K562 (cell line): ENCODE measurements around the gene KLRF1. TPM values are rescaled to one million over a fixed set of nuclear protein-coding genes. Genes with fewer than 3 reads are reported as not detected.

ENCODE experiments used
- ATAC-seq: fragments of 200-7000 bp; cut with Tn5 transposase; 3 replicates; pipeline ENCODE4 v1.9.1; 2020; ENCODE audit warnings: moderate library complexity
- BruUV-seq: library from RNA; stranded (reverse); fragments of 400-500 nt; replicated peaks from 2 replicates; lab custom pipeline; 2021; lab: Mats Ljungman, UMichigan
- CTCF ChIA-PET: fragments of 300-600 bp; formaldehyde crosslinking; extraction: SDS; loops from one replicate; lab custom pipeline; 2021; ENCODE audit warnings: low intra/inter-chr PET ratio; lab: Yijun Ruan, JAX
- POLR2A ChIA-PET: fragments of 300-600, 350-650 bp; sonication (Branson Sonifier 250); formaldehyde crosslinking; extraction: SDS; loops from one replicate; lab custom pipeline; 2021; ENCODE audit warnings: antibody characterized with exemption, inconsistent platforms; lab: Yijun Ruan, JAX
- DNase-seq, 4 experiments: peaks; one replicate each; pipeline versions ENCODE4 v3.0.0 to v3.0.0-alpha.2; 2011 to 2018; ENCODE audit warnings: low spot score in 3 of 4, mixed read lengths in 3 of 4; ENCODE audit errors: extremely low read depth in 1 of 4
- FAIRE-seq: peaks from 2 replicates; lab custom pipeline; 2011; peaks lifted over from hg19 to GRCh38; lab: Jason Lieb, UNC
- H2AFZ ChIP-seq: 2 replicates; pipeline ENCODE4 v1.6.0; 2011; ENCODE audit warnings: low read depth, low read length, control low read depth, inconsistent platforms
- H3K27ac ChIP-seq: fragments of 200-600 bp; 3 replicates; pipeline ENCODE4 v1.8.0; 2011; ENCODE audit warnings: low read depth, mild to moderate bottlenecking, control low read depth, inconsistent platforms, low read length, moderate library complexity, mixed read lengths; ENCODE audit errors: extremely low read depth
- H3K27me3 ChIP-seq, 2 experiments: fragments of 300-600 bp in 1 of 2; 2 replicates in 1 of 2; 3 replicates in 1 of 2; pipeline versions ENCODE4 v1.6.0 to v1.8.0; 2011; ENCODE audit warnings: inconsistent platforms in 2 of 2, low read length in 2 of 2, mild to moderate bottlenecking in 1 of 2, mixed read lengths in 1 of 2, moderate library complexity in 1 of 2; ENCODE audit not compliant: control insufficient read depth in 2 of 2, insufficient read depth in 2 of 2
- H3K36me3 ChIP-seq: fragments of 300-600 bp; 3 replicates; pipeline ENCODE4 v1.8.0; 2011; ENCODE audit warnings: mild to moderate bottlenecking, low read length, inconsistent platforms; ENCODE audit not compliant: control insufficient read depth, insufficient read depth
- H3K4me1 ChIP-seq, 2 experiments: fragments of 200-600 bp in 1 of 2; replicated peaks in 1 of 2; 2 replicates in 1 of 2; 3 replicates in 1 of 2; pipeline versions ENCODE4 v1.5.1 to v1.8.0; 2011; ENCODE audit warnings: inconsistent platforms in 2 of 2, low read length in 2 of 2, mild to moderate bottlenecking in 1 of 2, mixed read lengths in 1 of 2, moderate library complexity in 1 of 2; ENCODE audit not compliant: control insufficient read depth in 2 of 2, insufficient read depth in 2 of 2
- H3K4me2 ChIP-seq: 2 replicates; pipeline ENCODE4 v1.6.1; 2011; ENCODE audit warnings: low read length, control low read depth, inconsistent platforms, mixed read lengths; ENCODE audit not compliant: insufficient read depth
- H3K4me3 ChIP-seq: fragments of 200-600 bp; sonication (generic), shearing (Covaris generic); 2 replicates; pipeline ENCODE4 v1.5.1; 2016; ENCODE audit warnings: control low read depth, inconsistent platforms
- H3K79me2 ChIP-seq: fragments of 200-600 bp; 3 replicates; pipeline ENCODE4 v1.8.0; 2011; ENCODE audit warnings: low read length, inconsistent platforms; ENCODE audit not compliant: control insufficient read depth, insufficient read depth
- H3K9ac ChIP-seq, 2 experiments: 2 replicates each; pipeline versions ENCODE4 v1.6.0 to v1.6.1; 2011; ENCODE audit warnings: low read depth in 2 of 2, low read length in 2 of 2, control low read depth in 1 of 2, inconsistent platforms in 1 of 2, mild to moderate bottlenecking in 1 of 2, mixed read lengths in 1 of 2; ENCODE audit not compliant: insufficient read depth in 1 of 2
- H3K9me1 ChIP-seq: one replicate; pipeline ENCODE4 v1.6.0; 2011; ENCODE audit warnings: inconsistent platforms, mild to moderate bottlenecking, low read length, moderate library complexity; ENCODE audit not compliant: control insufficient read depth, insufficient read depth
- H3K9me3 ChIP-seq: replicated peaks from 2 replicates; pipeline ENCODE4 v1.5.1; 2011; ENCODE audit warnings: low read depth, low read length, inconsistent platforms; ENCODE audit not compliant: control insufficient read depth, insufficient read depth
- H4K20me1 ChIP-seq: replicated peaks from 2 replicates; pipeline ENCODE4 v1.6.1; 2011; ENCODE audit warnings: low read length, inconsistent platforms, mixed read lengths; ENCODE audit not compliant: control insufficient read depth, insufficient read depth
- BRCA1 ChIP-seq, 2 experiments: fragments of 450-650 bp in 1 of 2; sonication (generic) in 1 of 2; formaldehyde crosslinking in 1 of 2; IDR thresholded peaks; 2 replicates each; pipeline versions ENCODE4 v1.5.0 to v1.6.1; 2017 to 2020; ENCODE audit warnings: mild to moderate bottlenecking in 1 of 2, missing genetic modification reagents in 1 of 2
- FOXJ2 ChIP-seq: fragments of 200-800 bp; sonication (Bioruptor generic); IDR thresholded peaks from 2 replicates; pipeline ENCODE4 v1.6.1; 2016; ENCODE audit warnings: missing genetic modification characterization, missing compliant biosample characterization
- HDAC8 ChIP-seq: fragments of 450-650 bp; IDR thresholded peaks from 2 replicates; pipeline ENCODE4 v1.6.1; 2016; ENCODE audit warnings: mild to moderate bottlenecking, missing genetic modification characterization, moderate library complexity, missing compliant biosample characterization
- KLF13 ChIP-seq: fragments of 450-650 bp; IDR thresholded peaks from 2 replicates; pipeline ENCODE4 v1.6.1; 2016; ENCODE audit warnings: missing genetic modification characterization, low read depth, mild to moderate bottlenecking, missing compliant biosample characterization, moderate library complexity, borderline replicate concordance
- MAFK ChIP-seq: IDR thresholded peaks from 2 replicates; pipeline ENCODE4 v1.6.1; 2011; ENCODE audit warnings: low read length, improper control_type of control experiment
- MECOM ChIP-seq: fragments of 250-450 bp; sonication (Bioruptor Pico); IDR thresholded peaks from 2 replicates; pipeline ENCODE4 v1.8.0; 2022; ENCODE audit warnings: inconsistent platforms
- MXI1 ChIP-seq: IDR thresholded peaks from 2 replicates; pipeline ENCODE4 v1.6.1; 2011; ENCODE audit warnings: low read depth, mild to moderate bottlenecking, improper control_type of control experiment, low read length
- RBBP5 ChIP-seq: fragments of 200-600 bp; sonication (generic); IDR thresholded peaks from 2 replicates; pipeline ENCODE4 v1.6.1; 2012; ENCODE audit warnings: borderline replicate concordance, mild to moderate bottlenecking, low read length, control low read depth, inconsistent platforms; ENCODE audit not compliant: insufficient read depth, poor library complexity, severe bottlenecking
- ZNF507 ChIP-seq: conservative IDR thresholded peaks from 2 replicates; pipeline ENCODE4 v1.6.1; 2017; ENCODE audit warnings: missing genetic modification characterization, missing compliant biosample characterization
- ZNF644 ChIP-seq: fragments of 200-800 bp; sonication (Bioruptor generic); IDR thresholded peaks from 2 replicates; pipeline ENCODE4 v1.6.1; 2016; ENCODE audit warnings: low read depth, missing genetic modification characterization, missing compliant biosample characterization
- in situ Hi-C: fragments of 300-500 bp; cut with MboI; formaldehyde crosslinking; loops from 4 replicates; pipeline ENCODE4 v1.15.0; 2018; ENCODE audit warnings: inconsistent platforms, mixed read lengths
- intact Hi-C: fragments of 100-400 bp; cut with micrococcal nuclease; formaldehyde crosslinking; loops from 2 replicates; pipeline ENCODE4 v1.14.2; 2022
- polyA plus RNA-seq, 8 experiments: library from polyadenylated mRNA; depleted of rRNA in 4 of 8; stranded (reverse) in 5 of 8; unstranded in 3 of 8; fragments of >200 nt; fragmentation: Nextera tagmentation in 2 of 8; fragmentation: Illumina TruSeq in 1 of 8; extraction: Ambion mirVana in 2 of 8; extraction: Trizol in 1 of 8; gene quantifications; 2 replicates each; pipeline versions ENCODE4 v1.2.1 to v1.2.3, GENCODE V29; 2011 to 2014; ENCODE audit warnings: inconsistent platforms in 1 of 8, missing spikeins in 1 of 8
- total RNA-seq, 7 experiments: library from RNA; depleted of rRNA in 6 of 7; stranded (reverse); fragments of >200 nt in 6 of 7; fragmentation: Illumina TruSeq in 2 of 7; extraction: Trizol in 2 of 7; gene quantifications; 2 replicates each; pipeline versions ENCODE4 v1.2.1 to v1.2.3, GENCODE V29; 2011 to 2021; ENCODE audit warnings: low replicate concordance in 1 of 7
- TF ChIP-seq, protein P1 (sequence below): fragments of 250-450 bp; sonication (Bioruptor Pico); IDR thresholded peaks from 2 replicates; pipeline ENCODE4 v1.5.0; 2021; ENCODE audit warnings: mild to moderate bottlenecking, moderate library complexity
- TF ChIP-seq, protein P2 (sequence below): fragments of 250-450 bp; sonication (Bioruptor Pico); IDR thresholded peaks from 2 replicates; pipeline ENCODE4 v1.8.0; 2021; ENCODE audit warnings: moderate library complexity, mild to moderate bottlenecking, inconsistent platforms
- TF ChIP-seq, protein P3 (sequence below): fragments of 250-450 bp; sonication (Bioruptor Pico); IDR thresholded peaks from 2 replicates; pipeline ENCODE4 v1.8.0; 2021; ENCODE audit warnings: mild to moderate bottlenecking, moderate library complexity

The KLRF1 gene
- total and polyA plus RNA-seq, 9 of the 15 experiments (the other 6 are each of a cell fraction or from before 2014, with no cell fraction given), result 0.48 to 1.8 (median 1.1) TPM

DNA sequence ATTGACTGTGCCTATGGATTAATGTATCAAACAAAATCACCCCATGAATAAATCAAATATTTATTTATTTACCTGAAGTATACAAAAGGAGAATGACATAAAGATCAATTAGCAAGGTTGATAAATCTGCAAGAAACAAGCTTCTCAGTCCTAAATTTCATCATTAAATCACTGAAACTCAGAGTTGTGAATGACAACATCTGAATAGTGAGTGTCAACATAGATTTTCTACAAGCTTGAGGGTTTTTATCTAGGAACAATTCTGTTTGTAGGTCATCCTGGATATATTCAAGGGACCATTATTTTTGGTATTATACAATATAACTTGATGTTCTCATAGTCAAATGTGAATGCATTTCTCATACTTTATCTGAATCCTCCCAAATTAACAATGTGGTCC is 17.4 kb upstream of the KLRF1 start:
- Histone ChIP-seq H3K27me3 (no peaks in the 10 kb centered on the region), H4K20me1 (no peaks in the 10 kb centered on the region), H3K4me1 (peaks cover 0 to 10% of the 10 kb centered on the region in 2 experiments; a peak in 2 of 5 replicates)
- DNase-seq, result no peak
- TF ChIP-seq MAFK (no peak), KLF13 (no peak), BRCA1 (IDR thresholded peaks at IDR 0.05) (no peak), BRCA1 (CRISPR knock-in tag; IDR thresholded peaks at IDR 0.05) (no peak), MECOM (no peak), RBBP5 (no peak), ZNF644 (tag) (no peak), MXI1 (no peak), FOXJ2 (tag) (no peak), HDAC8 (tag) (no peak), ZNF507 (no peak)
- TF ChIP-seq, protein P1, sequence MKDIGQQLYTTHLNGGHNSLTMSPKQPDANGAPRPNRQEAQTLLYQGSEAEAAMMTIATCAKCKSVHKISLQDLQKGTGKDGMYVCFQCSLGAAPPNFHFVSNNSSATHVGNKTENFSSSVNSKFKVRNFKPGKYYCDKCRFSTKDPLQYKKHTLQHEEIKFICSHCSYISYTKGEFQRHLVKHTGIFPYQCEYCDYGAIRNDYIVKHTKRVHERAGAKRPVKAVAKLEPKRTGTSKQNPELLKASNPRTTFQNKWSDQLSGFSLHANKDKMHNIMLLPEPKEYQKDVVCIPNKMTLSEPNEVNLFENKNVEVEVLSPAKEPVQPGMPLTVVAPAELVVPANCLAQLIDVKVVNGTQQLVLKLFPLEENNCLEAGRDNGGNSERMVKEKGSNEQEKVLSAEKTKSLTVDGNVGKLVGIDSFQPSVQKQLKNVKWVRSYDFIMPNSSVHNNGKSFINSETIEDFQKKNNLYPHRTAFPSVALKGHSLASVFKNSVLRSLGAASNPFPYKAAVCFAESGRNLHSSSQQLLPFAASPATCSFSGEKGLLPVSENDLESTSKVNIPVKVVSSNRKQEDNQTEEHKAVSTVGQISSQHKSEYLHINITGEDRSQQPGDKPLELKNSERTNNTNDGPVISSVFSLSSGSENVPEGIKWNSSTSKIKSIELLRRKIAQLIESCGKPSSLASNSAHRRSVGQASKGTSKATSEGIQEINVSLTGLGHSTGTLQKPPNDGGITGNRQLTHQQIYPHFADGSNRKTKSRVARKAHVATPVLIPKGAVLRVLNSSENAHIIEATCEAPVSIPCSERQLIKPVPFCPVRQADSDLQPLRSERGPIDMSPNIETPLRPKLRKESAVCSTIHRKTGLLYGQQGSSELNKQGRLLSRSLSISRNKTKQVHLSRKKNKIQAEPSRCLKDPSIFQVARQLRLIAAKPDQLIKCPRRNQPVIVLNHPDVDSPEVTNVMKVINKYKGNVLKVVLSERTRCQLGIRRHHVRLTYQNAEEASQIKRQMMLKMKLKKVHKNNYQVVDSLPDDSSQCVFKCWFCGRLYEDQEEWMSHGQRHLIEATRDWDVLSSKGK (CRISPR knock-in tag), result no peak
- TF ChIP-seq, protein P2, sequence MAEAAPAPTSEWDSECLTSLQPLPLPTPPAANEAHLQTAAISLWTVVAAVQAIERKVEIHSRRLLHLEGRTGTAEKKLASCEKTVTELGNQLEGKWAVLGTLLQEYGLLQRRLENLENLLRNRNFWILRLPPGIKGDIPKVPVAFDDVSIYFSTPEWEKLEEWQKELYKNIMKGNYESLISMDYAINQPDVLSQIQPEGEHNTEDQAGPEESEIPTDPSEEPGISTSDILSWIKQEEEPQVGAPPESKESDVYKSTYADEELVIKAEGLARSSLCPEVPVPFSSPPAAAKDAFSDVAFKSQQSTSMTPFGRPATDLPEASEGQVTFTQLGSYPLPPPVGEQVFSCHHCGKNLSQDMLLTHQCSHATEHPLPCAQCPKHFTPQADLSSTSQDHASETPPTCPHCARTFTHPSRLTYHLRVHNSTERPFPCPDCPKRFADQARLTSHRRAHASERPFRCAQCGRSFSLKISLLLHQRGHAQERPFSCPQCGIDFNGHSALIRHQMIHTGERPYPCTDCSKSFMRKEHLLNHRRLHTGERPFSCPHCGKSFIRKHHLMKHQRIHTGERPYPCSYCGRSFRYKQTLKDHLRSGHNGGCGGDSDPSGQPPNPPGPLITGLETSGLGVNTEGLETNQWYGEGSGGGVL (CRISPR knock-in tag), result no peak
- TF ChIP-seq, protein P3, sequence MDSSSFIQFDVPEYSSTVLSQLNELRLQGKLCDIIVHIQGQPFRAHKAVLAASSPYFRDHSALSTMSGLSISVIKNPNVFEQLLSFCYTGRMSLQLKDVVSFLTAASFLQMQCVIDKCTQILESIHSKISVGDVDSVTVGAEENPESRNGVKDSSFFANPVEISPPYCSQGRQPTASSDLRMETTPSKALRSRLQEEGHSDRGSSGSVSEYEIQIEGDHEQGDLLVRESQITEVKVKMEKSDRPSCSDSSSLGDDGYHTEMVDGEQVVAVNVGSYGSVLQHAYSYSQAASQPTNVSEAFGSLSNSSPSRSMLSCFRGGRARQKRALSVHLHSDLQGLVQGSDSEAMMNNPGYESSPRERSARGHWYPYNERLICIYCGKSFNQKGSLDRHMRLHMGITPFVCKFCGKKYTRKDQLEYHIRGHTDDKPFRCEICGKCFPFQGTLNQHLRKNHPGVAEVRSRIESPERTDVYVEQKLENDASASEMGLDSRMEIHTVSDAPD, result no peak
- TF ChIP-seq, all 486 proteins: peak for 0
- FAIRE-seq (no peak), ATAC-seq (no peak)
- in situ Hi-C loops, result loop anchor here (25.0 kb wide), 1 partner anchor 327 kb away; the partner anchor contains the start of gene CLEC7A
- Histone ChIP-seq H3K9me3 (no peaks in the 10 kb centered on the region), H3K9me1 (no peaks in the 10 kb centered on the region), H3K36me3 (no peaks in the 10 kb centered on the region), H3K4me3 (no peak overlapping the region), H2AFZ (no peak overlapping the region), H3K27ac (no peak overlapping the region), H3K4me2 (no peak overlapping the region), H3K79me2 (no peaks in the 10 kb centered on the region), H3K9ac (no peak overlapping the region)
- BruUV-seq, result no TSS peak
- CTCF ChIA-PET, result no interaction called here
- intact Hi-C loops, result no loop called here
- POLR2A ChIA-PET, result no interaction called here
